NCI-H146 treated with DMSO at 0.1 percent for 48 hours (cell line): ENCODE data around the gene SPAG8.

ENCODE experiments used
- DNase-seq: peaks from one replicate; lab custom pipeline; 2025; ENCODE audit not compliant: unreplicated experiment; lab: John Stamatoyannopoulos, UW

The SPAG8 gene

DNA sequence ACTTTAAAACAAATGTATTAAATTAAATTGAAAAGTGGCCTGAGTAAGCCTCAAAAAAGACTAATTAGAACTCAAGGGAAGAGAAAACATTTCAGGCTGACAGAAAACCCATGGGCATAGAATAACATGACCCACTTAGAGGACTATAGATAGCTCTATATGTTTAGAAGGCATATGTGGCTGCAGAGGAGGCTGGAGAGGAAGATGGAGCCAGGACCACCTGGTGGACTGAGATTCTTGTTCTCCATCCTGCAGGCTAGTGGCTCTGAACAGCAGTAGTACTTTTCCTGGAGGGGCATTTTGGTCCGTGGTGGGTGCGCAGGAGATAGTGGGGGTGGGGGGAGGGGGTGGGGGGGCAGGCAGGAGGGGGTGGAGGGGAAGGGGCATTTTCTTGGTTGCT, 31.0 kb downstream of the SPAG8 start:
- no peak for DNase-seq

DNA sequence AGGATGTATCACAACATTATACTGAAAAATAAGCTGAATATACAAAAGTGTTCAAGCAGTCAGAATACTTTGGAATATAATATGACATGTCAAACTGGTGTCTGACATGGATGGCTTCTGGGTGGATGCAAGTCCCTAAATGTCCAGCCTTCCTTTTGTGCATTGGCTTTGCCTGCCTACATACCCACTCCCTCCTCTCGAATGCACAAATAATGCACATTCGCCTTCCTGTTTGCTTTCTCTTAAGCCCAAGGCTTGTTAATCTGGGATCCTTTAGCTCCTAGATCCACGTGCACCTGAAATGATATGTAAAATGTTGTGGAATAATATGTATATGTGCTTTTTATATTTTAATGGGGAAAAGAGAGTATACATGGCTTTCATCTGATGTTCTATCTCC, 33.6 kb downstream of the SPAG8 start:
- no peak for DNase-seq

DNA sequence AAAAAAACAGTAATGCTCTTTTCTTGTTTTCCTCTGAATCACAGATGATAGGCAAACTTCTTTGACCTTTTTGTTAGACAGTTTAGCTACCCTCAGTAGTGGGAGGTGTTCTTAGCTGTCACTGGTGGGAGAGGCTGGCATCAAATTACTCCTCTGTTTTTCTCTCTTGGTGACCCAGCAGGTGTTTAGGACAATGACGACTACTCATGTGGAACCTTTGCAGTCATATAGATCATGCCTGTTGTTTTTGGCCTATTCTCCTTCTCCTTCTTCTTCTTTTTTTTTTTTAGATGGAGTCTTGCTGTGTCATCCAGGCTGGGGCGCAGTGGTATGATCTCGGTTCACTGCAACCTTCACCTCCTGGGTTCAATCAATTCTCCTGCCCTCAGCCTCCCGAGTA, 36.0 kb downstream of the SPAG8 start:
- peak; percentile 98 for DNase-seq

DNA sequence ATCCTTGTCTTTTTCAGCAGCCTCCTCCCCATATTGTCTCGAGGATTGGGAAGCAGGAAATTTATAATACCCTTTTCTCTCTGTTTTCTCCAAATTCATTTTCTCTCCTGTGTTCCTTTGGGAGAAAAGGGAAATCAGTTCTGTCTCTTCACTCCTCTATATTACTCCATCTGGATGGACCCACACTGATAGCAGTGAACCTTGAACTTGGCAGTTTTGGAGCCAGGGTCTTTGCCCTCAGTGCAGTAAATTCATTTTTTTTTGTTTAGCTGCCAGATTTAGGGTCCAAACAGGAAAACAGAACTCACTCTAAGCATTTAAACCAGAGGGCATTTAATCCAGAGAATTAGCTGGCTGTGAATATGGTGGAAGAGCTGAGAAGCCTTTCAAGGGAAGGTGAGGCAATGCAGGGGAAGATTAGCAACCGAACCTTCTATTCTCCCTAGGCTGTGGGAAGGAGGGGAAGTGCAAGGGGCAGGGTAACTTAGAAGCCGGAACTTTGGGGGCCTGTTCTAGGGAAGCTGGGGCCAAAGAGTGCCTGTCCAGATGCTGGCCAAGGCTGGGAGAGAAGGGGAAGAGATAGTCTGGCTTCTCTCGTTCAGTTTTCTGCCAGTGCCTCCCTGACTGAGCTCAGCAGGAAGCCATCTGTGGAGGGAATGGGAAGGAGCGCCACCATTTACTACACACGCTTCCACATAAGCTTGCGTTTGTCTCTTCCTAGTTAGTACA, 37.0 kb downstream of the SPAG8 start:
- peak; percentile 61 for DNase-seq

DNA sequence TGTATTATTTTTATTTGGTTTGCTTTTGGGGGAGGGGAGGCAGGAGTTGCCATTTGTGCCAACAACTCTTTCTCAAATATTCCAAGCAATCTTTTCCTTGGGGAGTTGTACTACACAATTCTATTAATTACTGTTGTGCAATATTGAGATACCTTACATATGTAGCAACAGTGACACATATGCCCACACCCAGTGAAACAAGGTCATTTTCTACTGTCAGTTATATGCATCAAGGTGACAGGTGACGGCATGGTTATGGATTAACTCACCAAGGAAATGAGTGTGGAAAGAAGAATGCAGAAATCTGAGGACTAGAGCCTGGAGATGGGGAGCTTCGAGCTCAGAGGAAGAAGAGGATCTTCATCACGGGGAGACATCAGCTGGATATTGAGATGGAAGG, 40.1 kb downstream of the SPAG8 start:
- no peak for DNase-seq

DNA sequence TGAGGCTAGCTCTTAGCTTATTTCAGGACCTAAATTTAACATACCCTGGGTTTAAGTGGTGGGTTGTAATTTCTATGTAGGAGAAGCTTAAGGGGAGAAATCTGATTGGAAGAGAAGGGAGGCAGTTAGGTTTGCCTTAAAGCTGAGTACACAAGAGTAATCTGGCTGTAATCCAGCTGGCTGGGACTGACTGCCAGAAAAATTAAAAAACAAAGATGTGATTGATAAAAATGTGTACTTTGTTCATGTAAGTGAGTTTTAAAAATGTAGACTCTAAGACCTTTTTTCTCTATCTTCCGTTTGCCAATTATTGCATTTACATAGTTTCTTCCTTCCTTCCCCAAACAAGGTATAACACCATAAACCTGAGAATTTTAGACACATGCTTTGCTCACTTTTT, 40.5 kb downstream of the SPAG8 start:
- DNase-seq = peak; percentile 59

DNA sequence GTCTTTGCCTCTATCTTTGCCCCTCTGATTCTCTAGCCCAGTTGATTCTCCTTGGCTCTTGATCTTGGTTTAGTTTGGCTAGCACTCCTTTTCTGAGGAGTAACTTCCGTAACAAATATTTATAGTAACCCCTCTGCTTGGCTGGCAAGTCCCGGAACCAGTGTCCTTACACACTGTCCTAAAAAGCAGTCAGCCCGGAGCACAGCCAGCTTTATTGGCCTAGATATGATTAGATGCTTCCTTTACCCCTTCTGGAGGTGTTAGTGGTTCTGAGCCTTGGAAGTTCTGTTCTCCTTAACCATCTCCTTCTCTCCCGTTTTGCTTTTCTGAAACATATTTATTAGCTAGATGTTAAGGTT, 41.0 kb downstream of the SPAG8 start:
- no peak for DNase-seq

DNA sequence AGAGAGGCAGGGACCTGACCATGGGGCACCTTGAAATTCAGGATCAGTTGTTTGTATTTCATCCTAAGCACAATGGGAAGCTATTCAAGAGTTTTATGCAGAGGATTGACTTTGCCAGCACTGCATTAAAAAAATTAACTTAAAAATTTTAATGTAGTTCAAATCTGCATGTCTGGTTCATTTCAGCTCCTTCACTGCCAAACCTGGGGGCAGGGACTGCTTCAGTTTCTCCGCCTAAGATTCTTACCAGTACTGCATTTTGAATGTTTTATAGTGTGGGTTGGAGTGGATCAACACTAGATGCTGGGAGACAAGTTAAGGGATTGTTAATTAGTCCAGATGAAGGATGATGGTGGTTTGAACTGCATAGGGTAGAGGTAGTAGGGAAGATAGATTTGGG, 42.3 kb downstream of the SPAG8 start:
- no peak for DNase-seq

DNA sequence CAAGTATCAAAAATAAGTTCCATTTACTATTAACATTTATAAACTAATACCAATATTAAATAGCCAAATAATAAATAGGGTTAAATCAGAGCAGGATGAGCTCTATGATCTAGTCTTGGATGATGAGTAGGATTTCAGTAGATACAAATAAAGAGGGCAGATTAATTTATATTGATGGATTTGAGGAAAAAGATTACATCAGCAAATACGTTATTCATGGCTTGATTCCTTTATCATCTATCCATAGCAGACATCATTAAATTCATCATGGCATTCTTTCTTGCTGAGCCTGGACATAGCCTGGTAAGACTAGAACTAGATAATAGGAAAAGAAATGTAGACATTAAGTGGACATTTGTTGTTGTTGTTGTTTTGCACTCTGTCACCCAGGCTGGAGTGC, 44.6 kb downstream of the SPAG8 start:
- DNase-seq = no peak

DNA sequence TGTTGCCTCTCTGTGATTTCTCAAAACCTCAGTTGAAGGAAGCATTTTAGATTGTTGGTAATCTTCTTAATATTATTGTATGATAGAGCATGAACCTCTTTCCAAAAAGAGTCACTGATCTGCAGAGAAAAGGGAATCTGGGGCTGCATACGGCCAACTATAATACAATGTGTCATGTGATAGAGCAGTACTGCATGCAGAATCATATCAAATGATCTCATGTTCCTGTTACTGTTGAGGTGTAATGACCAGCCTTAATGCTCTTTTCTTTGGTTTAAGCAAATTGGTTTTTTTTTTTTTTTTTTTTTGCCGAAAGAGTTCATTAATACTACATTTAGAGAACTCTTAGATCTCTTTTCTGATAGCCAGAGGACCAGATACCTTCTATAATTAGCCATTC, 45.1 kb downstream of the SPAG8 start:
- no peak for DNase-seq

DNA sequence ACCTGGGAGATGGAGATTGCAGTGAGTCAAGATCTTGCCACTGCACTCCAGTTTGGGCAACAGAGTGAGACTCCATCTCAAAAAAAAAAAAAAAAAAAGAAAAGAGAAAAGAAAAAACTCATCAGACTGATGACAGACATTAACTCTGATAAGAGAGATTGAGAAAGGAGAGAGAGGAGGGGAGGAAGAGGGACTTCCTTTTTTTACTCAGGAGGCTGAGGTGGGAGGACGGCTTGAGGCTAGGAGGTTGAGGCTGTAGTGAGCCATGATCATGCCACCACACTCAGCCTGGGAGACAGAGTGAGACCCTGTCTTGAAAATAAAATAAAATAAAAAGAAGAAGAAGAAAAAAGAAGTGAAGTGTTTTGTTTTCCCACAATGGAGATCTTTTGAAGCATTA, 48.3 kb downstream of the SPAG8 start:
- no peak for DNase-seq

DNA sequence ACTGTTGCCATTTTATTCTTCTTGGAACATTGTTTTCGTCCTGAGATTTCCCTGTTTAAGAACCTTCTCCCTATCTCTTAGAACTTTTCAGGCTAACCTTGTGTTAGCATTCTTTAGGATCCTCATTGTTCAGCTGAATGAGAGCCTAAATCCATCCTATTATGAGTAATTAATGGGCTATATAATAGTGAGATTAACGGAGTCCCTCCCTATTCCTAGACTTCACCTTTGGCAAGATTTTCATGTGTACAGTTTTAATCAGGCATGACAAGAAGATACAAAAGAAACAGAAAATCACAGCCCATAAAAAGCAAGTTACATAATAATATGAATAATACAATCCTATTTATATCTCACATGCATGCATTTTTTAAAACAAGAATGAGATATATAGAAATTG, 48.9 kb downstream of the SPAG8 start:
- no peak for DNase-seq

DNA sequence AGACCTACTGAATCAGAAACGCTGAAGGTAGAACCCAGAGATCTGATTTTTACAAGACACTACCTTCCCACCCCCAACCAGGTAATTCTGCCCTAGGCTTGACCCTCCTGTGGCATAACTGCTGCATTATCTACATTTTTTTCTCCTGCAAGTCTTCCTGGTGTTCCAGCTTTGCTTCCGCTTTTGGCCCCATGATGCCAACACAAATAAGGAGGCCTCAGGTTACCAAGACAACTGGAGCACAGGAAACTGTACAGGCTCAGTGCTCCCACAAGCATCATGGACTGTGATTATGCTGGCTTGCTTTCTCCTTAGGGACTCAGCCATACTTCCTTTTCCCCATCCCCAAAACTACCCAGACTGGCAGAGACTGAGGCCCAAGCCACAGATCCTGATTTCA, 51.4 kb downstream of the SPAG8 start:
- DNase-seq = peak; percentile 32

DNA sequence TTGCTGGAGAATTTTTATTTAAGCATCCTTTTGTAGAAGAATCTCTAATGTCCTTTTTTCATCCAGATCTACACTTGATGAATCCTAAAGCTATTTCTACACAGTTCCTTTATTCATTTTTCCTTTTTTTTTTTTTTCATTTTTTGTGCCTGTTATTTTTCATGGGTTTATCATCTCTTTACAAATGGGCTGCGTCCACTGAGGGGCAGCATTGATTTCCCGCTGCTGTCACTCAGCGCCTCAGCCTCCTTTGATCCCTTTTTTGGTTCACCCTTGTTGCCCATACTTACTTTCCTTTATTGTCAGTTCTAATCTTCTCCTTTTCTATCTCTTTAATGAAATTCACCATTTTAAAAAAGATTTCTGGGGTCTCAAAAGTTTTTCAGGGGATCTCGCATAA, 52.3 kb downstream of the SPAG8 start:
- DNase-seq = no peak
